ENCODE data around the gene NLRP12. TPM values are rescaled to one million over a fixed set of nuclear protein-coding genes. Genes with fewer than 3 reads are reported as not detected.
"Not testable (repeated sequence)": the region's sequence is repeated elsewhere in the genome, so short reads cannot be mapped to it uniquely, and the experiment has no call there.

NLRP12 gene, protein sequence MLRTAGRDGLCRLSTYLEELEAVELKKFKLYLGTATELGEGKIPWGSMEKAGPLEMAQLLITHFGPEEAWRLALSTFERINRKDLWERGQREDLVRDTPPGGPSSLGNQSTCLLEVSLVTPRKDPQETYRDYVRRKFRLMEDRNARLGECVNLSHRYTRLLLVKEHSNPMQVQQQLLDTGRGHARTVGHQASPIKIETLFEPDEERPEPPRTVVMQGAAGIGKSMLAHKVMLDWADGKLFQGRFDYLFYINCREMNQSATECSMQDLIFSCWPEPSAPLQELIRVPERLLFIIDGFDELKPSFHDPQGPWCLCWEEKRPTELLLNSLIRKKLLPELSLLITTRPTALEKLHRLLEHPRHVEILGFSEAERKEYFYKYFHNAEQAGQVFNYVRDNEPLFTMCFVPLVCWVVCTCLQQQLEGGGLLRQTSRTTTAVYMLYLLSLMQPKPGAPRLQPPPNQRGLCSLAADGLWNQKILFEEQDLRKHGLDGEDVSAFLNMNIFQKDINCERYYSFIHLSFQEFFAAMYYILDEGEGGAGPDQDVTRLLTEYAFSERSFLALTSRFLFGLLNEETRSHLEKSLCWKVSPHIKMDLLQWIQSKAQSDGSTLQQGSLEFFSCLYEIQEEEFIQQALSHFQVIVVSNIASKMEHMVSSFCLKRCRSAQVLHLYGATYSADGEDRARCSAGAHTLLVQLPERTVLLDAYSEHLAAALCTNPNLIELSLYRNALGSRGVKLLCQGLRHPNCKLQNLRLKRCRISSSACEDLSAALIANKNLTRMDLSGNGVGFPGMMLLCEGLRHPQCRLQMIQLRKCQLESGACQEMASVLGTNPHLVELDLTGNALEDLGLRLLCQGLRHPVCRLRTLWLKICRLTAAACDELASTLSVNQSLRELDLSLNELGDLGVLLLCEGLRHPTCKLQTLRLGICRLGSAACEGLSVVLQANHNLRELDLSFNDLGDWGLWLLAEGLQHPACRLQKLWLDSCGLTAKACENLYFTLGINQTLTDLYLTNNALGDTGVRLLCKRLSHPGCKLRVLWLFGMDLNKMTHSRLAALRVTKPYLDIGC
- total RNA-seq (2014; rRNA removed; shearing (Covaris generic)), result not detected in 2 replicates

DNA sequence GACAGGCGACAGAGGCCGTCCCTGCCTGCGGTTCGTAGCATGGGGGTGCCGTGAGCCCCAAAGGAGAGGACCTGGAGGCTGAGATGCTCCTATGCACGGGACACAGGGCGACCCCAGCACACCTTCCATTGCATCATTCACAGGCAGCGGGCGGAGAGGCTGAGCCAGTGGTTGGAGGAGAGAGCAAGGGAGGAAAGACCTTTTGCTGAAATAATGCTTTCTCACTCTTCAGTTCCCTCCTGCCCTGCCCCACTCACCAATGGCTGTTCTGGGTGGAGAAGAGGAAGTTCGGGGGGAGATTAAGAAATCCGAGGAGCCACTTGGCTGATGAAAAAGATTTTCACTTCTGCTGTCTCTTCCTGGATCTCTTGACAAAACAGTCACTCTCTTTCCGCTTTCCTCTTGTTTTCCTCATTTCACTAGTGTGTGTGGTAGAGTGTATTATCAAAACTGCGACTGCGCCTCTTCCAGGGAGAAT is at the start of gene NLRP12:
TSS of gene NLRP12 (minus strand) at position 181 of the 478 bp plus-strand sequence. CDS start at position 41, 140 bp downstream.
- Histone ChIP-seq H3K9me3 (replicated peaks) (no peaks in the 10 kb centered on the region), H3K4me3 (no peak within 1 kb of the TSS), H3K27ac (no peak within 1 kb of the TSS), H3K36me3 (no peaks in the 10 kb centered on the region), H3K27me3 (no peaks in the 10 kb centered on the region), H3K4me1 (no peaks in the 10 kb centered on the region)
- DNase-seq, result no peak

GRCh38 chr19:53872762-53873161 is 48.6 kb upstream of the NLRP12 start:
- no peak overlapping the region for H3K27ac ChIP-seq
- H3K4me3 ChIP-seq, result no peak overlapping the region
- no peaks in the 10 kb centered on the region for H3K27me3 ChIP-seq
- no peaks in the 10 kb centered on the region for H3K9me3 ChIP-seq (replicated peaks)
- no peak for DNase-seq
- peaks cover 9% of the 10 kb centered on the region; the same call in 1 of the 2 replicates for H3K36me3 ChIP-seq
- no peaks in the 10 kb centered on the region for H3K4me1 ChIP-seq

DNA sequence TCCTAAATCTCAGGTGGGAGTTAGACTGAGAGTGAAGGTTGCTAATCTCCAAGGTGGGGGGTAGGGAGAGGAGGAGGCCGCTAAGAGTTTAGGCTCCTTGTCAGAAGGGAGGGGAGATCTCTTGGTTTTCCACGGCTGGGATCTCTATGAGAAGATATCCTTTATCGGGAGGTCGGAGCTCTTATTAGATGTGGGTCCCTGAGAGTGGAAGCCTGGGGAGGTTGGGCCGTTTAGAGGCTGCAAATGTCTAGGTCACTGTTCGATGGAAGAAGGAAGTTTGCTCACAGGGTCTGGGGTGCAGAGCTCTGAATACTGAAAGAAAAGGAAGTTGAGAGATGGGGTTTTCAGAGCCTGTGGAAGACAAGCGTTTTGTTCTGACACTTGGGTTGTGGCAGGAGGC is 47.3 kb upstream of the NLRP12 start:
- Histone ChIP-seq H3K9me3 (replicated peaks) (no peaks in the 10 kb centered on the region), H3K36me3 (peaks cover 9% of the 10 kb centered on the region; the same call in 1 of the 2 replicates), H3K27me3 (no peaks in the 10 kb centered on the region), H3K27ac (no peak overlapping the region), H3K4me3 (no peak overlapping the region), H3K4me1 (peaks cover 4% of the 10 kb centered on the region)
- no peak for DNase-seq

DNA sequence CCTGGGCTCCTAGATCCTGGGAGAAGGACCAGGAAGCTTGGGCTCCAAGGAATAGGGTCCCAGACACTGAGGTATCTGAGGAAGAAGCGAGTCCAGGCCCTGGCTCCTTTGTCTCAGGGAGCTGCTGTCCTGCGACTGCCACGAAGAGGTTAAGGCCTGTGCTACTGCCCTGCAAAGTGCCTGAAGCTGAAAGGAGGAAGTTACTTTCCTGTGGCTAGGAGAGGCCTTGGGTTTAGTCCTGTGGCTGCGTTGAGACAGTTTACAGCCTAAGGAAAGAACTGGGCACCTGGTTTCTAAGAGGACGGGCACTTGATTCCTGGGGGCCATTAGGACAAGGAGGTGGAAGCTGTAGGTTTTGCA is 46.4 kb upstream of the NLRP12 start:
- Histone ChIP-seq H3K27ac (no peak overlapping the region), H3K36me3 (peaks cover 7% of the 10 kb centered on the region; the same call in 1 of the 2 replicates), H3K4me3 (no peak overlapping the region), H3K9me3 (replicated peaks) (no peaks in the 10 kb centered on the region), H3K27me3 (no peaks in the 10 kb centered on the region), H3K4me1 (peaks cover 4% of the 10 kb centered on the region)
- no peak for DNase-seq

- H3K4me3 ChIP-seq, result peak overlapping the region; percentile 74
- not testable (repeated sequence) for H3K27me3 ChIP-seq; H3K4me1 ChIP-seq; H3K9me3 ChIP-seq (replicated peaks); DNase-seq; H3K36me3 ChIP-seq
- H3K27ac ChIP-seq, result peak overlapping the region; percentile 84
Observed at GRCh38 chr19:53869805-53870484, 45.8 kb upstream of the NLRP12 start.

DNA sequence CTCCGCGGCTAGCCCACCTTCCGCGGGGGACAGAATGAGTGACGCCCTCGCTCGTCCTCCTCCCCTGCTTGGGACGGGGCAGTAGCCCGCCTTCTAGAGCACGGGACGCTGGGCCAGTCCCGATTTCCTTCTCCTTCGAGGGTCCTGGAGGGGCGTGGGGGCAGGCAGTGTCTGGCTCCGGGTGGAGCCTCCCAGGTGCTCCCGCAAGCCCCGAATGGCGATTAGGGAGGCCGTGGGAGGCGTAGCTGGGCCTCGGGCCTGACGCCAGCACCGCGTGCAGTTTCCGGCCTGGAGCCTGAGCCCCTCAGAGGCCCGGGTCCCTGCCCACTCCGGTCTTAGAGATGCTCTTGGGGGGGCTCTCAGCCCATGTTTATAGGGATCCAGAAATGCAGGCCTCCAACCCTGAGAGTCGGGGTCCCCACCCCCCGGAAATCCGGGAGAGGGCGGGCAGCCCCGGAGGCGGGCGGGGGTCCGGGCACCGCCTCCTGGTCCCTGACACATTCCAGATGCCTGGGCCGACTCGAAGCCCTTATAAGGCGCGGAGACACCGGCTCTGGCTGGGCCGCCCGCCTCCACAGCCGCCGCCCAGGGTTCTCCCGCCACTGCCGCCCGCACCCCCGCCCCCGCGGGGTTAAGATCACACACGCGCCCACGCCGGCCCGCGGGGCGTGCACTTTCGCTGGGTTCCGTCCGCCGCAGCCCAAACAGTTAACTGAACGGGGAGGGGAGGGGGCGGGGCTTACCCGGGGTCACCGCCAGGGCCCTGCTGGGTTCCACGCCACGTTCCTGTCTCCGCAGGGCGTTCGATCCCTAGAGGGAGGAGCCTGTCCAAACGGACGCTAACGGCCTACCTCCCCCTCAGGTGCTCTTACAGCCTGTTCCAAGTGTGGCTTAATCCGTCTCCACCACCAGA is 45.0 kb upstream of the NLRP12 start:
- Histone ChIP-seq H3K4me1 (peaks cover 4% of the 10 kb centered on the region), H3K36me3 (0 out of 2 replicates have a peak, but pooled peaks cover 5% of the 10 kb centered on the region), H3K4me3 (peak overlapping the region; percentile 74), H3K9me3 (replicated peaks) (no peaks in the 10 kb centered on the region), H3K27ac (peak overlapping the region; percentile 84), H3K27me3 (no peaks in the 10 kb centered on the region)
- DNase-seq, result peak; percentile 78 to 82

DNA sequence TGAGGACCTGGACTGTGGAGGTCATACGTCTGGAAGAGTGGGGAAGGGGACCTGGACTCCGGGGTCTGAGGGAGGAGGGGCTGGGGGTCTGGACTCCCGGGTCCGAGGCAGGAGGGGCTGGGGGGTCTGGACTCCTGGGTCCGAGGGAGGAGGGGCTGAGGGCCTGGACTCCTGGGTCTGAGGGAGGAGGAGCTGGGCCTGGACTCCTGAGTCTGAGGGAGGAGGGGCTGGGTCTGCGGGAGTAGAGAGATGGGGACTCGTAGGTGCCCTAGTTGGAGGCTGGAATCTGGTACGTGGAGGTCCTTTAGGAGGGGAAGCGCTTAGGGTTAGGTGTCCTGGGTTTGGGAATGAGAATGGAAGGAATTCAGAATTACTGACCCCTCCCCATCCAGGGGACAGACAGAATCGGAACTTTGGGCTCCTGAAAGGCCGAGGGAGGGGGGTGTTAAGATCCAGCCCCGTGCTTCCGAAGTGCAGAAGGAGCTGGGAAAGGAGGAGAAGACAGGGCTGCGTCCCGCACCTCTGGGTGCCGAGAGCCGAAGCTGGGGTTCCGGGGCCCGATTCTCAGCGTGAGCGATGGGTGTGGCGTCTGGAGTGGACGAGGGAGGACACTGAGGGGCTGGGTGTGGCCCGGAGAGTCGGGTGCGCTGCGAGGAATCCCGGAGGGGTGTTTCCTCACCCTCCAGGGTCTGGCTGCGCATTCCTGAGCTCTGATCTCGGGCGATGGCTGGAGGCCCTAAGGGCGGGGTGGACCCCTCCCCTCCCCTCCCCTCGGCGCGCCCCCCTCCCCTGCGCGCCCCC is 44.2 kb upstream of the NLRP12 start:
- peak; percentile 57 to 58 for DNase-seq
- peaks cover 4% of the 10 kb centered on the region for H3K4me1 ChIP-seq

GRCh38 chr19:53867225-53868090 is 43.3 kb upstream of the NLRP12 start, which contains the start of gene MYADM:
Gene MYADM, plus strand, starts transcription at chr19:53867883. Its CDS starts 5,647 bp downstream, at chr19:53873530.
- 0 out of 2 replicates have a peak, but pooled peaks cover 2% of the 10 kb centered on the region for H3K36me3 ChIP-seq
- H3K4me1 ChIP-seq, result peaks cover 4% of the 10 kb centered on the region
- H3K4me3 ChIP-seq, result peak within 1 kb of the TSS; percentile 74
- peak within 1 kb of the TSS; percentile 84 for H3K27ac ChIP-seq
- H3K27me3 ChIP-seq, result no peaks in the 10 kb centered on the region
- DNase-seq, result peak; percentile 99
- H3K9me3 ChIP-seq (replicated peaks), result no peaks in the 10 kb centered on the region

More for the DNA sequence above, 44.2 kb upstream of the NLRP12 start:
- Histone ChIP-seq H3K4me3 (peak overlapping the region; percentile 74), H3K27me3 (no peaks in the 10 kb centered on the region), H3K9me3 (replicated peaks) (no peaks in the 10 kb centered on the region), H3K36me3 (0 out of 2 replicates have a peak, but pooled peaks cover 2% of the 10 kb centered on the region), H3K27ac (peak overlapping the region; percentile 84)

DNA sequence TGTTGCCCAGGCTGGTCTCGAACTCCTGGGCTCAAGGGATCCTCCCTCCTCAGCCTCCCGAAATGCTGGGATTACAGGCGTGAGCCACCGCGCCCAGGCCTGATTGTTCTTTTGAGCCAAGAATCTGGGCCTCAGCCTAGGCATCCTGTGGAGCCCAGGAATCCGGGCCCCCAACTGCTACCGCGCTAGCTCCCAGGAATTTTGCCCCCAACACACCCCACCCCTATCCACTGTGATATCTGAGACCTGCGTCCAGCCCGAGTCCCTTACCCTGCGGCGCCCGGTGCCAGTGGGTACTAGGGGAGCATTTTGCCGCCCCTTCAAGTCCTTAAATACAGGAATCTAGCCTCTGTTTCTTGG is 42.7 kb upstream of the NLRP12 start:
- Histone ChIP-seq H3K4me1 (peaks cover 4% of the 10 kb centered on the region), H3K4me3 (peak overlapping the region; percentile 58), H3K27ac (peak overlapping the region; percentile 51), H3K27me3 (no peaks in the 10 kb centered on the region), H3K9me3 (replicated peaks) (no peaks in the 10 kb centered on the region), H3K36me3 (0 out of 2 replicates have a peak, but pooled peaks cover 2% of the 10 kb centered on the region)
- DNase-seq, result peak in 1 of 2 experiments; percentile 39

DNA sequence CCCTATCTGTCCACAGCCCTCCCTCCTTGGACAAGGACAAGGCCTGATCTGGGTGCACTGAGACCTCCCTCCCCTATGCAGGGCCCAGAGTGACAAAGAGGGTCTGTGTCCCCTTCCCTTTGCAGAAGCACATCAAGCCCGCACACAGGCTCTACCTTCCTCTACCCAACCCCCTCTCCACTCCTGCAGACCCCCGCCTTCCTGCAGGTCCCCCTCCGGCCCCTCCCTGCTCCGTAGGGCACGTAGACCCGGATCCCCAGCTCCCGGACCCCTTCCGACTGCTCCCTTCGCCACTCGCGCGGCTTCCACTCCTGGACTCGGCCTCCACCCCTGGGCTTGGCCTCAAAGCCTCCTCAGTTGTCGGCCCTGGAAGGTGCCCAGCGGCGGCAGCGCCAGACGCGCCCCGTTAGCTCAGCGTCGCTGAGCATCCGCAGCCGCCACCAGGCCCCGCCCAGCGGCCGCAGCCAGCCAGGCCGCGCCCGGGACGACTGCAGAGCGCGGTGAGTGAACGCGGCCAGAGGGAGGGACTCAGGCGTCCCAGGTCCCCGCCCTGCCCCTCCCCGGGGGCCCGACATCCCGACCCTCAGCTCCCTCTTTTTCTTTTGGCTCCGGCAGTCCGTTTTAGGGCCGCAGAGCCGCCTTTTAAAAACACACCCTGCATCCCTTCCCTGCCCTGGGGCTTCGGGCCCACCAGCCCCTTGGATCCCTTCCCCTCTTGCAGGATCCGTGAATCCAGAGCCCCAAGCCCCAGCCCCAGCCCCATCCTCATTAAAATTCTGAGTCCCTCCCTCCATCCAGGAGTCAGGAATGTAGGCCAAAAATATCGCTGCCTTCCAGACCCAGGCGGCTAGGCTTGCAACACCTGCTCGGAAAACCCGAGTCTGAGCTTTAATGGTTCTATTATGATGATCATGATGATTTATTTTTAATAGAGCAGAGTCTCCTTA is 42.1 kb upstream of the NLRP12 start:
- peak; percentile 63 to 77 for DNase-seq
- peak overlapping the region; percentile 51; the same call in 1 of the 2 replicates for H3K27ac ChIP-seq

GRCh38 chr19:53865523-53865917 is 41.4 kb upstream of the NLRP12 start:
- peak; percentile 42 to 56 for DNase-seq

More for the DNA sequence above, 42.1 kb upstream of the NLRP12 start:
- Histone ChIP-seq H3K4me1 (peaks cover 4% of the 10 kb centered on the region), H3K4me3 (peak overlapping the region; percentile 58), H3K27me3 (no peaks in the 10 kb centered on the region), H3K36me3 (0 out of 2 replicates have a peak, but pooled peaks cover 2% of the 10 kb centered on the region), H3K9me3 (replicated peaks) (no peaks in the 10 kb centered on the region)

More at GRCh38 chr19:53865523-53865917, 41.4 kb upstream of the NLRP12 start:
- Histone ChIP-seq H3K27ac (peak overlapping the region; percentile 49), H3K27me3 (no peaks in the 10 kb centered on the region), H3K36me3 (0 out of 2 replicates have a peak, but pooled peaks cover under 1% of the 10 kb centered on the region), H3K9me3 (replicated peaks) (no peaks in the 10 kb centered on the region), H3K4me3 (peak overlapping the region; percentile 58), H3K4me1 (peaks cover 4% of the 10 kb centered on the region)

Measured in SJCRH30 (cell line).